GM15510 (cell line): Measurements from ENCODE around the gene TSPAN17.

Experiments used
- POLR2A ChIP-seq: IDR thresholded peaks from 3 replicates; pipeline ENCODE4 v1.6.1; 2011; ENCODE audit warnings: borderline replicate concordance; ENCODE audit not compliant: insufficient read length; ENCODE audit errors: extremely low read depth

The TSPAN17 gene

GRCh38 chr5:176644878-176645670 is 2.2 kb upstream of the TSPAN17 start:
- TF ChIP-seq POLR2A = no peak

GRCh38 chr5:176646049-176646706 is 1.1 kb upstream of the TSPAN17 start:
- TF ChIP-seq POLR2A = no peak

GRCh38 chr5:176646707-176647029 is 616 bp upstream of the TSPAN17 start:
- TF ChIP-seq POLR2A = no peak

GRCh38 chr5:176647843-176648473 is 674 bp downstream of the TSPAN17 start:
- no peak for TF ChIP-seq POLR2A

- TF ChIP-seq POLR2A = no peak
Observed at GRCh38 chr5:176648474-176649194, 1.4 kb downstream of the TSPAN17 start.

GRCh38 chr5:176650354-176650884 is 3.1 kb downstream of the TSPAN17 start:
- no peak for TF ChIP-seq POLR2A

- no peak for TF ChIP-seq POLR2A
Observed at GRCh38 chr5:176651472-176651980, 4.2 kb downstream of the TSPAN17 start.

- TF ChIP-seq POLR2A = no peak
Observed at GRCh38 chr5:176652136-176652535, 4.9 kb downstream of the TSPAN17 start.

GRCh38 chr5:176653401-176654385 is 6.4 kb downstream of the TSPAN17 start:
- TF ChIP-seq POLR2A = no peak

- TF ChIP-seq POLR2A = no peak
Observed at GRCh38 chr5:176654856-176655255, 7.6 kb downstream of the TSPAN17 start.

GRCh38 chr5:176656467-176656990 is 9.2 kb downstream of the TSPAN17 start:
- TF ChIP-seq POLR2A = no peak

GRCh38 chr5:176658007-176658599 is 10.8 kb downstream of the TSPAN17 start:
- TF ChIP-seq POLR2A = no peak
